Renal cortical epithelial cell (primary cell): ENCODE measurements around the gene PARD6A. TPM values are rescaled to one million over a fixed set of nuclear protein-coding genes. Genes with fewer than 3 reads are reported as not detected.

ENCODE experiments used
- DNase-seq: peaks from one replicate; pipeline ENCODE4 v3.0.0-alpha.2; 2011; ENCODE audit warnings: low read depth
- total RNA-seq: library from RNA; depleted of rRNA; stranded (reverse); fragments of >200 nt; gene quantifications from 2 replicates; pipeline ENCODE4 v1.2.3, GENCODE V29; 2014

Gene PARD6A, protein sequence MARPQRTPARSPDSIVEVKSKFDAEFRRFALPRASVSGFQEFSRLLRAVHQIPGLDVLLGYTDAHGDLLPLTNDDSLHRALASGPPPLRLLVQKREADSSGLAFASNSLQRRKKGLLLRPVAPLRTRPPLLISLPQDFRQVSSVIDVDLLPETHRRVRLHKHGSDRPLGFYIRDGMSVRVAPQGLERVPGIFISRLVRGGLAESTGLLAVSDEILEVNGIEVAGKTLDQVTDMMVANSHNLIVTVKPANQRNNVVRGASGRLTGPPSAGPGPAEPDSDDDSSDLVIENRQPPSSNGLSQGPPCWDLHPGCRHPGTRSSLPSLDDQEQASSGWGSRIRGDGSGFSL
- 2.8 and 16.1 TPM in 2 replicates for total RNA-seq

DNA sequence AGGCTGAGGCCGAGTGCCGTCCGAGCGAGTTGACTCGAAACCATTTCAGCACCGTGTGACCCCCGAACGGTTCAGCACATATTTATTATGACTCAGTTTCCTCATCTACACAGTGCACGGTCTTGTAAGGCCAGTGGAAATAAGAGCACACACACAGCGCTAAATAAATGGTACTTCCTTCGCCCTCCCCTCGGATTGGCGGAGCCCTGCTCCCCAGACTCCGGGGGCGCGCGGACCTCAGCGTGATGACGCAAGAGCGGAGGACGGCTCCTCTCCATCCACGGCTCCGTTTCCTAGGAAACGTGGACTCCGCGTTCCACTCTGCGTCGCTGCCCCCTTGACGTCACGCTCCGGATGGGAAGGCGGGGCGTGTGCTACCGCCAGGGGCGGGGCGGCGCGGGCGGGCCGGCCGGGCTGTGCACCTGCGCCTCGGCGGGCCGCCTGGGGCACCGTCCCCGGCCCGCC lies at the start of gene PARD6A:
Gene PARD6A (plus strand): TSS at position 397 of the 465 bp plus-strand sequence. CDS start 79 bp downstream, outside the sequence.
- peak; percentile 87 for DNase-seq

DNA sequence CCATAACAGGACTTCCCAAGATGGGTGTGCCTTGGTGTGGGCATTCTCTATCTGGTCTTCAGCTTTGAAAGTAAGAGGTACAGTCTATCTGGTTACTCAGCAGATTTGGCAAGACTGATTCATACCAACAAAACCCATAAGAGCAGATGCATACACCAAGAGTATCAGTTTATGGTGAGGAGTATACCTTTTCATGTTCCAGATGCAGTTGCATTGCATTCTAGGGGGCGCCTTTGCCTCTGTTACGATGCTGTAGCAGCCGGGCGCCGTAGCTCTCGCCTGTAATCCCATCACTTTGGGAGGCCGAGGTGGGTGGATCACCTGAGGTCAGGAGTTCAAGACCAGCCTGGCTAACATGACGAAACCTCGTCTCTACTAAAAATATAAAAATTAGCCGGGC lies 47.0 kb upstream of the PARD6A start:
- DNase-seq = no peak

DNA sequence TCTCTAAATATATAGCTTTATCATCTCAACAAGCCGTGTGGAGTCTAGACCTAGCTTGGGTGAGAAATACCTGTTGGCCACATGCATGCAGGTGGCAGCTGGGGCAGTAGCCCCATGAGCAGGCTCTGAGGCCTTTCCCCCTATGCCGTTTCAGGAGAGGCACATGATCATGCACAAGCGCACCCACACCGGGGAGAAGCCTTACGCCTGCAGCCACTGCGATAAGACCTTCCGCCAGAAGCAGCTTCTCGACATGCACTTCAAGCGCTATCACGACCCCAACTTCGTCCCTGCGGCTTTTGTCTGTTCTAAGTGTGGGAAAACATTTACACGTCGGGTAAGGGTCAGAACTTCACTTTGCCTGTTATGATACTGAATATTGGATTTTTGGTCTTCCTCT lies 32.5 kb upstream of the PARD6A start:
- DNase-seq = no peak

DNA sequence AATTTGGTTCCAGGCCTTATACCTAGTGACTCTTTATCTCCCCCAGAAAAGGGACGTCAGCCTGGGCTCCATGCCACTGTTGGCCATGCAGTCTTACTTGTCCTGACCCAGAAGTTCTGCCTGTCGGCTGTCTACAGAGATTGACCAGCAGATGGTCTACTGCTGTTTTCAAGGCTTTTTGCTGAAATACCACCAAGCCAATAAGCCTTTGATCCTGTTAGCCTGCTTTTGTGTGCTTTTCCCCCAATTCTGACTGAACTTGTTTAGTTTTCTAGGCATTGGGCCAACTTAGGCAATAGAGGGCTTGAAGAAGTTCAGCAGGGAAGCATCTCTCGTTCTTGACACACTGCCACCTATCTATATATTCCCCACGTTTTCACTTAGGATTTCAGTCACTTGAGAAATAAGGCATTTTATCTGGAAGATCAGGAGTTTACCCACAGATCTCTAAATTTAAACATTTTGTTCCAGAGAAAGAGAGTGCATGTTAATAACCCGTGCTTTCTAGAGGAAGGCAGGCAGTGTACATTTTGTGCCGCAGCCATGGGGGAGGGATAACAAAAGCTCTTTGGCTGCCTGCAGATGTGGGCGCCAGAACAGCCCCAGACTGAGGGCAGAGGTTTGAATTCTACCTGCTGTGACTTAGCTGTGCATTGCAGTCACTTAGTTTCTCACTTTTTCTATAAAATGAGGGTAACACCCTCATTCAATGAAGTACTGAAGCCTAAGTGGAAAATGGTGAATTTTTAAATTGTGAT lies 28.2 kb upstream of the PARD6A start:
- DNase-seq = no peak

DNA sequence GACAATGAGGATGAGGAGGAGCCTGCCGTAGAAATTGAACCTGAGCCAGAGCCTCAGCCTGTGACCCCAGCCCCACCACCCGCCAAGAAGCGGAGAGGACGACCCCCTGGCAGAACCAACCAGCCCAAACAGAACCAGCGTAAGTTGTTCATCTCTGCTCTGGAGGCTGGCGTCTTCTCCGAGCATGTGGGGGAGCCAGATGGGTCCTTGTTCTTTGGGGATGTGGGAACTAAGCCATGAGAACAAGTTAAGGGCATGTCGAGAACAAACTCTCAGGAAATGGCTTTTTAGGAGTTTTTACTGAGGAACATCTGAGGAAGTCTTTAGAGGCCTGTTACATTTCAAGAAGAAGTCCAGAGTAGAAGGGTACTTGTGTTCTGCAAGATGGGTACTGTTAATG lies 24.0 kb upstream of the PARD6A start:
- DNase-seq = no peak

DNA sequence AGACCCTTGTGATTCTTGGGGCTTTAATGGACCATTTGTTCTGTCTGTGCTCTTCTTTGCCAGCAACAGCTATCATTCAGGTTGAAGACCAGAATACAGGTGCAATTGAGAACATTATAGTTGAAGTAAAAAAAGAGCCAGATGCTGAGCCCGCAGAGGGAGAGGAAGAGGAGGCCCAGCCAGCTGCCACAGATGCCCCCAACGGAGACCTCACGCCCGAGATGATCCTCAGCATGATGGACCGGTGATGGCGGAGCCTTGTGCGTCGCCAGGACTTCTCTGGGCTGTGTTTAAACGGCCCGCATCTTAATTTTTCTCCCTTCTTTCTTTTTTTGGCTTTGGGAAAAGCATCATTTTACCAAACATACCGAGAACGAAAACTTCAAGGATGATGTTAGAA lies 23.1 kb upstream of the PARD6A start:
- no peak for DNase-seq

DNA sequence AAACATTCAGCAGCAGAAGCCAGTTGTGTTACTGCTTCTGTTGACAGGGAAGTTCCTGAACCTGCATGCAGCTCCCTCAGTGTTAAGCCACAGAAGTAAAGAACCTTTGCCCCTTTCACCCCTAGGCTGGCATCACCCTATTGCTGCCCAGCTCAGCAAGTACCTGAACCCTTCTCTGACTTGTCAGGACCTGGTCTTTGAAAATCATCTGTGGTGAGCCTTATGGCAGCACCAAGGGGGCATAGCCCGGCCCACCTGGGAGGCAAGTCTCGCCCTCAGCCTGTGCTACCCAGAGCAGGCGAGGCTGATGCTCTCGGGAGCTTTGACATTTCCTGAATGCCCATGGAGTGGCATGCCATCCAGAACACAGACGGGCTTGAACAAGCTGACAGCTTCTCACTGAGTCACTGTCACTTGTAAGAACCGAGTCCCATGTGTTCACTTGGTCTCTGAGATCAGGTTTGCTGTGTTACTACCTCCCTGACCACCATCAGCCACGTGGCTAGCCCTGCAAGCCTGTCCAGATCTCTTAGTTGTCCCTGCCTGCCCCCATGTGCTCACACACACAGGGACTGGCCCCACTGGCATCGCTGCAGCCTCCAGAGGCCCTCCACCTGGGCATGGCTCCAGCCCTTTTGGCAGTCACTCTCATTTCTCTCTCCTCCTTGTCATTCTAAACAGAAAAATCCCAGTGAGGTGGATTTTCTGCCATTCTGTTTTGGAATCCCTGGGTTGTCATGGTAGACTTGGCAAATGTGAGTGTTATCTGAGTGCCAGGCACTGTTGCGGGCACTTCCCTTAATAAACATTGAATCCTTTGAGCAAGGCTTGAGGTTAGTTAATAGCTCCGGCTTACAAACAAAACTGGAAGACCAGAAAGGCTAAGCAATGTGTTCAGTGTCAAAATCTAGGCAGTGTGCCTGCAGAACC lies 18.7 kb upstream of the PARD6A start:
- no peak for DNase-seq

DNA sequence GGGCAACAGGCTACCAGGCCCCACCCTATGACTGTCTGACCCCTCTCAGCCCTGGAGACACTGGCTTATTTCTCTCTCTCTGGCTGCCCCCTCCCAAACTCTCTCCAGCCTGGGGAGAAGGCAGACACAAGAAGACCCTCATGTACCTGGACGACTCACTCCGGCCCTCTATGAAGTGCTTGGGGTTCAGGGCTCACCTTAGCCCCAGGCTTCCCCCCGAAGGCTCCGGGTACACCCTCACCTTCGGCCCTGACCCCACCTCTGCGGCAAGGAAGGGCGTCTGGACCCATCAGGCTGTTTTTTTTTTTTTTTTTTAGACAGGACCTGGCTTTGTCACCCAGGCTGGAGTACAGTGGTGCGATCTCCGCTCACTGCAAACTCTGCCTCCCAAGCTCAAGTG lies 16.7 kb upstream of the PARD6A start:
- DNase-seq = no peak

DNA sequence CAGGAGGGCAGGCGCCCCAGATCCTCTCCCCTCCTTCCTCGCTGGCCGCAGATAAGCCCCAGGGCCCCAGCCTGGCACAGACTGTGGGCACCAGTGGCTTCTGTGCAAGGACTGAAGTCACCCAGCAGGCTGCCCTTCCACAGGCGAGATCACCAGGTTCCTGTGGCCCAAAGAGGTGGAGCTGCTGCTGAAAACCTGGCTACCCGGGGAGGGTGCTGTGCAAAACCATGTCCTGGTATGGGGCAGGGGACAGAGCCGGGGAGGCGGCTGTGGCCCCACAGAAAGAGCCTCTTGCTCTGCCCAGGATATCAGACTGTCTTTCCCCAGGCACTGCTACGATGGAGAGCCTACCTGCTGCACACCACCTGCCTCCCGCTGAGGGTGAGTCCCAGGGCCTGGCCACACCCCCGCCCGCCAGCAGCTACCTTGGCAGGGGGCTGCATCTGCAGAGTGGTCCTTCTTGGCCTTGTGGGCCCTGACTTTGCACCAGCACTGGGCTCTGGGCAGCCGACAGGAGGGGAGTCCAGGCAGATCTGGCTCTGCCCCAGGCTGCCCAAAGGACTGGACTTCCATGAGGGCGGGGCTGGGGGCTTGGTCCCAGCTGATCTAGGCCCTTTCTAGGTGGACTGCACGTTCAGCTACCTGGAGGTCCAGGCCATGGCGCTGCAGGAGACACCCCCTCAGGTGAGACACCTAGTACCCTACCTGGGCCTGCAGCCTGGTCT lies 15.2 kb upstream of the PARD6A start:
- DNase-seq = no peak

DNA sequence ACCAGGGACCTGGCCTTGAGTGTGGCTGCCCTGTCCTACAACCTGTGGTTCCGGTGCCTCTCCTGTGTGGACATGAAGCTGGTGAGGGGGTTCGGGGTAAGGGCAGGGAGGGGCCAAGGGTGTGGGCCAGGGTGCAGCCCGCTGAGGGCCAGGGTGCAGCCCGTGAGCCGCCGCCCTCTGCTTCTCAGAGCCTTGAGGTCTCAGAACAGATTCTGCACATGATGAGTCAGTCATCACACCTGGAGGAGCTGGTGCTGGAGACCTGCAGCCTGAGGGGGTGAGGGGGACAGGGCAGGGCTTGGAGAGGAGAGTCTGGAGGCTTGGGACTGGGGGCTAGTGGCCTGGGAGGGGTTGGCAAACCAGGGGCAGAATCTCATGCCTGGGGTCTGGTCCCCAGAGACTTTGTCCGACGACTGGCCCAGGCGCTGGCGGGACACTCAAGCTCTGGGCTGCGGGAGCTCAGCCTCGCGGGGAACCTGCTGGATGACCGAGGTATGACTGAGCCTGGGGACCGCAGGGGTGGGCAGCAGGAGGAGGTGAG lies 13.6 kb upstream of the PARD6A start:
- DNase-seq = no peak

DNA sequence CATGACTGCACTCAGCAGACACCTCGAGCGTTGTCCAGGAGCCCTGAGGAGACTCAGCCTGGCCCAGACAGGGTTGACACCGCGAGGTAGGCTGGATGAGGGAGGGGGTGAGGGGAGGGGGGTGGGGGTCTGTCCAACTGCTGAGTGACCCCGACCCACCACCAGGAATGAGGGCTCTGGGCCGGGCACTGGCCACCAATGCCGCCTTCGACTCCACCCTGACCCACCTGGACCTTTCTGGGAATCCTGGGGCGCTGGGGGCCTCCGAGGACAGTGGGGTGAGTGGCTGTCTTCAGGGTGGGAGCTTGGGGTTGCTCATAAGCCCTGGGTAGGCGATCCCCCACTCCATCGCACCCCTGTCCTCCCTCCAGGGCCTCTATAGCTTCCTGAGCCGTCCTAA lies 13.1 kb upstream of the PARD6A start:
- DNase-seq = no peak

DNA sequence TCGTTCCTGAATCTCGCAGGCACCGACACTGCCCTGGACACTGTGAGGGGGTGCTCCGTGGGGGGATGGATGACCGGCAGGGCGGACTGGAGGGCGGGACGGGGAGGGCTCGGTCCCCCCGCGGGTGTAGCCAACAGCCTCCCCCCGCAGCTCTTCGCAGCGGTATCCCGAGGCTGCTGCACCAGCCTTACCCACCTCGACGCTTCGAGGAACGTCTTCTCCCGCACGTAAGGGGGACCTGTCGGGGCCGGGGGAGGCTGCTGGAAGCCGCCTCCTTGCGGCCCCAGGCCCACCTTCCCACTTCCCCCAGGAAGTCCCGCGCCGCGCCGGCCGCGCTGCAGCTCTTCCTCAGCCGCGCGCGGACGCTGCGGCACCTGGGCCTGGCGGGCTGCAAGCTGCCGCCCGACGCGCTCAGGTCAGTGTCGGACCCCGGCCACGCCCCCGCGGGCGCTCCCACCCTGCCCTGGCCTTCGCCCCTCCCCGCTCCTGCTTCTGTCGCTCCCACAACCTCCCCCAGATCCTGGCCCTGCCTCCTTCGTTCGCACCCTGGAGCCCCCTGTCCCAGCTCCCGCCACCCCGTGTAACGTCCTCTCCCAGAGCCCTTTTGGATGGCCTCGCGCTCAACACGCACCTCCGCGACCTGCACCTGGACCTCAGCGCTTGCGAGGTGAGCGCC lies 12.5 kb upstream of the PARD6A start:
- DNase-seq = no peak

DNA sequence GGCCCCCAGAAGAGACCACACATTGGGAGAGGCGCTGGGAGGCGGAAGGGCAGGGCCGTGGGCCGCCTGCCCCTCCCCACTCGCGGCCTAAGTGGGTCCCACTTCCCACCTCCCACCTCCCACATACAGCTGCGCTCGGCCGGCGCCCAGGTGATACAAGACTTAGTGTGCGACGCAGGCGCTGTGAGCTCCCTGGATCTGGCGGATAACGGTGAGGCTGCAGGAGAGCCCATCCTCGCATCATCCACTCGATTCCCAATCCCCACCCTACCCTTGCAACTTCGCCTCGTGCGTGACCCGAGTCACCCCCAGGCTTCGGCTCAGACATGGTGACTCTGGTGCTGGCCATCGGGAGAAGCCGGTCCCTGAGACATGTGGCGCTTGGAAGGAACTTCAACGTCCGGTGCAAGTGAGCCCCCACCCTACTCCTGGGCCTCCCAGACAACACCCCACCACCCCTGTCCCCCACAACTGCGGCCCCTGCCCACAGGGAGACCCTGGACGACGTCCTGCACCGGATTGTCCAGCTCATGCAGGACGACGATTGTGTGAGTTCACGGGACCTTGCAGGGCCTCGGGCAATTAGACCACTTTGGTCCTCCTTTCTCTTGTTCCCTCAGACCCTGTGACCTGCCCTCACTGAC lies 11.9 kb upstream of the PARD6A start:
- DNase-seq = no peak

DNA sequence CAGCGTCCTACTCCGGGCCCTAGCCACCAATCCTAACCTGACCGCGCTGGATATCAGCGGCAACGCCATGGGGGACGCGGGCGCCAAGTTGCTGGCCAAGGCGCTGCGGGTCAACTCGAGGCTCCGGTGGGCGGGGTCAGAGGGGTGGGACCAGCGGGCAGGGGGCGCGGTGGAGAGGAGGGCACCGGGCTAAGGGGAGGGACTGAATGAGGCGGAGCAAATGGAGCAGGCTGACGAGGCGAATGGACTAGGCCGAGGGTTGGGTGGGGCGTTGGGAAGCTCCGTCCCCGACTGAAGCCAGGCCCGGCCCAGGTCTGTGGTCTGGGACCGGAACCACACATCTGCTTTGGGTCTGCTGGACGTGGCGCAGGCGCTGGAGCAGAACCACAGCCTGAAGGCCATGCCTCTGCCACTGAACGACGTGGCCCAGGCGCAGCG lies 11.2 kb upstream of the PARD6A start:
- no peak for DNase-seq

DNA sequence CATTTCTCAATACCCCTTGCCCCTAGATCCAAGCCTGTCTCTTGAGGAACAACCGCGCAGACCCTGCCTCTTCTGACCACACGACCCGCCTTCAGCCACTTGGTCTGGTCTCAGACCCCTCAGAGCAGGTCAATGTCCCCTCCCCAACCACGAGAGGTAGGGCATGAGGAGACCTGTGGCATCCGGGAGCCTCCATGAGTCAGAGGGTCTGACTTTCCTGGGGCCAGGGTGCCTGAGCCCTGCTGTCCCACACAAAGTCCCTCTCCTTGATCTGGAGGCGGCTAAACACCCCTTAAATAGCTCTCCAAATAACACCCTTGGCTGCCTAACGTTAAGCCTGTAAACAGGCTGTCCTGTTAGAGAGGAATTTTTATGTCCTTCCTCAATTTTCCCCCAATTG lies 10.7 kb upstream of the PARD6A start:
- no peak for DNase-seq

DNA sequence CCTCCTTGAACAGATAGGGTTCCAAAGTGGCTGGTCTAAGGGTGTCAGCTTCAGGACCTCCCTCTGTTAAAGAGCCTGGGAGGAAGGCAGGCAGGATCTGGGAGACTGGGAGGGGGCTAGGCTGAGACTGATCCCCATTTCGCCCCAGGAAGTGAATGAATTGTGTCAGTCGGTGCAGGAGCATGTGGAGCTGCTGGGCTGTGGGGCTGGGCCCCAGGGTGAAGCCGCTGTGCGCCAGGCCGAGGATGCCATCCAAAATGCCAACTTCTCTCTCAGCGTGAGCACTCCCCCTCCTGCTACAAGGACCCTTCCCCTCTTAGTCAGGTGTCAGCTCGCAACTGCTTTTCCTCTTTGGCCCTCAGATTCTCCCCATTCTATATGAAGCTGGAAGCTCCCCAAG lies 9.7 kb upstream of the PARD6A start:
- no peak for DNase-seq

DNA sequence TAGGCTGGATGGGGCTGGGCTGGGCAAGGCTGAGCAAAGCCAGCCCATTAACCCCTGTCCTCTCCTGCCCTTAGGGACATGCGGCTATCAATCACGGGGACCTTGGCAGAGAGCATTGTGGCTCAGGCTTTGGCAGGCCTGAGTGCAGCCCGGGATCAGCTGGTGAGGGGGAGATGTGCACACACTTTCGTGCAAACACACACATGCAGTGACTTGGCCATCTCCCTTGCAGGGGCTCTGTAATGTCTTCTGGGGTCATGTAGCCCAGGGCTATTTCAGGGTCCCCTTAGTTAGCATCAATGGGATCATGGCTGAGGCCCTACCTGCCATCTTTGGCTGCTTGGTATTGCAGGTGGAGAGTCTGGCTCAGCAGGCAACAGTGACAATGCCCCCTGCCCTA lies 8.9 kb upstream of the PARD6A start:
- no peak for DNase-seq

DNA sequence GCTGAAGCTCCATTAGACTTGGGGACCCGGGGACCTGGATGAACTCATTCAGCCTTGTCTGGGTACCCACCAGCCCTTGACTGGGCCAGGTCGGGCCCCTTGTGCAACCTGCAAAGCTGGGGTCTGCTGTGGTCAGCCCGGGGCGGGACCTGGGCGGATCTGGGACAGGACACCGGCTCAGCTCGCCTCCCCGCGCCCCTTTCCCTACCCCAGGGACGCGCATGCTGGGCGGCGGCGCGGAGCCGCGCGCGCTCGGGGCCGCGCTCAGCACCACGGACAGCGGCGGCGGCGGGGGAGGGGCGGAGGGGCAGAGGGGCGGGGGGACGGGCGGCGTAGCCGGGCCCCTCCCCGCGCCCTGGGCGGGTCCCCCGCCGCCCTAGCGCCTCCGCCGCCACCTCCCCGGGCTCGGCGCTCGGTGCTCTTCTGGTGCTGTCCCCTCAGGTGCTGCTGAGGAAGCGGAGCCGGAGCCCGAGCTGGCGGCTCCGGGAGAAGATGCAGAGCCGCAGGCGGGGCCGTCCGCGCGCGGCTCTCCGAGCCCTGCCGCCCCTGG lies 8.1 kb upstream of the PARD6A start:
- DNase-seq = no peak

DNA sequence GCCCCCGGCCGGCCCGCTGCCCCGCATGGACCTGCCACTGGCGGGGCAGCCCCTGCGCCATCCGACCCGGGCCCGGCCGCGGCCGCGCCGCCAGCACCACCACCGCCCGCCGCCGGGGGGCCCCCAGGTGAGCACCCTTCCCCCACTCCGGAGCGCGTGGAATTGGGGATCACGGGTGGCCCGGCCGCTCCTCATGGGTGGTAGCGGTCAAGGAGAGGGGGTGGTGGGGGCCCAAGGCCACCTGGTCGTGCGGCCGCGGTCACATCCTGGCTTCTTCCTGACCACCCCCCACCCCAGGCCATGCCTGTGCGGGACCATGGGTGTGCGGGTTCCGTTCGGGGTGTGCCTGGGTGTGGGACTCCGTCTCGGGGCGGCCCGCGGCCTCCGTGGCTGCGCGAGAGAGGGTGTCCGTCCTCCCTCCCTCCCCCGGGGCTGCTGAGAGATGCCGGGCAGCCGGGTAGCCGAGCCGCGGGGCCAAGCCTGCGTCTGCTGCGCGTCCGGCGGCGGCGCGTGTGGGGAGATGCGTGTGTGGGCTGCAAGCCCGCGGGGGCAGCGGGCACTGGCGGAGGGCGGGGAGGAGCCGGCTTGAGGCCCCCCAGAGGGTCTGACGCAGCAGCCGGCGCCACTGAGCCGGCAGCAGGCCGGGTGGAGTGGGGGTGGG lies 7.5 kb upstream of the PARD6A start:
- no peak for DNase-seq
